ENCODE results near the gene CYB5R4. TPM values are rescaled to one million over a fixed set of nuclear protein-coding genes. Genes with fewer than 3 reads are reported as not detected.

The CYB5R4 gene
- total RNA-seq, 6 experiments from 2014 or later = 11.6 to 18.6 (median 16.2) TPM

DNA sequence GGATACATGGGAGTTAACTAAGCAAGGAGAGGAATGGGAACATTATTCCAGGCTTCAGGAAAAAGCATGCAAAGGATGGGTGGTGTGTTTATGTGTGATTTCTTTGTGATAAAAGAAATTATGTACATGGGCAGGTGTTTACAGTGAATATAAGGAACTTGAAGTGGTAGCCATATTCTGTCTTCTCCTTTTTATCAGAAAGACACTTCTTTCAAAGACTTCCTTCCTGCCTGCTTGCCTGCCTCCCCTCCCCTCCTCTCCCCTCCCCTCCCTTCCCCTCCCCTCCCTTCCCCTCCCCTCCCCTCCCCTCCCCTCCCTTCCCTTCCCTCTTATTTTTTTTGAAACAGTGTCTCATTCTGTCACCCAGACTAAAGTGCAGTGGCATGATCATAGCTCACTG, 14.4 kb downstream of the CYB5R4 start:
- H3K4me1 Mint-ChIP-seq (ENCODE audit: low read depth) = peaks cover 20% of the 10 kb centered on the region
- H3K27ac Mint-ChIP-seq = no peak overlapping the region
- no peak overlapping the region for H3K4me3 Mint-ChIP-seq
- H3K36me3 Mint-ChIP-seq (ENCODE audit: low read depth) = no peaks in the 10 kb centered on the region
- H3K9me3 Mint-ChIP-seq = no peaks in the 10 kb centered on the region
- DNase-seq = no peak
- TF ChIP-seq CTCF (IDR thresholded peaks at IDR 0.05) = no peak
- H3K27me3 Mint-ChIP-seq (ENCODE audit: insufficient read depth) = no peaks in the 10 kb centered on the region

- Mint-ChIP-seq H3K36me3 (ENCODE audit: low read depth) (no peaks in the 10 kb centered on the region), H3K27ac (no peak overlapping the region)
Observed at GRCh38 chr6:83875843-83876242, 16.4 kb downstream of the CYB5R4 start.

DNA sequence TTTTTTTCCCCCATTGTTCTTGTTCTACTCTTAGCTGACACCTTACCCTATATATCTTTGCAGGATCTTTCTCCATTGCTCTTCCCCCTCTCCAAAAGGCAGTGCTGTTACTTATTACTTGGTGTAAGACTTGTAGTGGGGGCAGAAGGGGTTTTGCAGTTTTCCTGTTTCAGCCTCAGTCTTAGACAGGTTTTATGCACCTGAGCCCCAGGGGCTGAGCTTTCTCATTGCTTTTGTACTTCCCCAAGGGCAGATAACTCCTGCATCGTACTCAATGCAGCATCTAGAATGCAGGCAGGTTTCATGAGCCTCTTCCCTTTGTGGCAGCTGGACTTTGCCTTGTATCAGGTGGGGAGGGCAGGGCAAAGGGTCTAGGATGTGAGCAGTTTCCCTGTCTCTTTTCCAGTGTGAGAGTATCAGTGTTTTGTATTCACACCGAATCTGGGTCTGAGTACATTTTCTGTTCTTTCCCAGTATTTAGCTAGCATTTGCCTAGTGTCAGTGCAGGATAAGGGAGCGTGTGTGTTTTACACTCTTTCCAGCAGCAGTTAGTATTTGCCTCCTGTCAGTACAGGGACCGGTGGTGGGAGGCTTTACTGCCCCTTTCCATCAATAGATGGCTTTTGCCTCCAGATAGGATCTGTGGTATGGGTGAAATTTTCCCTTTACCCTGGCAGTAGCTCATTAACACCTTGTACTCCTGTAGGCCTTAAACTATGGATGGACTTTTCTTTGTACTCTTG, 19.6 kb downstream of the CYB5R4 start:
- no peak overlapping the region for H3K4me3 Mint-ChIP-seq
- DNase-seq = no peak
- H3K4me1 Mint-ChIP-seq (ENCODE audit: low read depth) = peaks cover 49% of the 10 kb centered on the region
- TF ChIP-seq CTCF (IDR thresholded peaks at IDR 0.05) = no peak
- 0 out of 2 replicates have a peak, but pooled peaks cover 1% of the 10 kb centered on the region for H3K27me3 Mint-ChIP-seq (ENCODE audit: insufficient read depth)
- H3K9me3 Mint-ChIP-seq = no peaks in the 10 kb centered on the region
- no peak overlapping the region for H3K27ac Mint-ChIP-seq
- no peaks in the 10 kb centered on the region for H3K36me3 Mint-ChIP-seq (ENCODE audit: low read depth)

More at GRCh38 chr6:83875843-83876242, 16.4 kb downstream of the CYB5R4 start:
- Mint-ChIP-seq H3K4me3 (no peak overlapping the region), H3K27me3 (ENCODE audit: insufficient read depth) (no peaks in the 10 kb centered on the region), H3K4me1 (ENCODE audit: low read depth) (peaks cover 30% of the 10 kb centered on the region), H3K9me3 (no peaks in the 10 kb centered on the region)
- TF ChIP-seq CTCF (IDR thresholded peaks at IDR 0.05) = no peak
- no peak for DNase-seq

GRCh38 chr6:83879746-83880145, 20.3 kb downstream of the CYB5R4 start:
- no peak for DNase-seq
- Mint-ChIP-seq H3K27ac (no peak overlapping the region), H3K4me3 (no peak overlapping the region), H3K27me3 (ENCODE audit: insufficient read depth) (0 out of 2 replicates have a peak, but pooled peaks cover 1% of the 10 kb centered on the region), H3K9me3 (no peaks in the 10 kb centered on the region), H3K36me3 (ENCODE audit: low read depth) (no peaks in the 10 kb centered on the region), H3K4me1 (ENCODE audit: low read depth) (peaks cover 56% of the 10 kb centered on the region)
- no peak for TF ChIP-seq CTCF (IDR thresholded peaks at IDR 0.05)

GRCh38 chr6:83883240-83883639, 23.8 kb downstream of the CYB5R4 start:
- no peak for DNase-seq
- TF ChIP-seq CTCF (IDR thresholded peaks at IDR 0.05) = no peak
- Mint-ChIP-seq H3K4me1 (ENCODE audit: low read depth) (peaks cover 49% of the 10 kb centered on the region), H3K27ac (peak overlapping the region; percentile 12; the same call in 1 of the 2 replicates), H3K27me3 (ENCODE audit: insufficient read depth) (0 out of 2 replicates have a peak, but pooled peaks cover 1% of the 10 kb centered on the region), H3K36me3 (ENCODE audit: low read depth) (no peaks in the 10 kb centered on the region), H3K4me3 (no peak overlapping the region), H3K9me3 (no peaks in the 10 kb centered on the region)
